Progenitor cell of endocrine pancreas (in vitro differentiated cells): ENCODE results near the gene PSAPL1. TPM values are rescaled to one million over a fixed set of nuclear protein-coding genes. Genes with fewer than 3 reads are reported as not detected.

Experiments used
- DNase-seq: peaks from one replicate; pipeline ENCODE4 v3.0.0; 2021; ENCODE audit warnings: low spot score; ENCODE audit not compliant: unreplicated experiment
- H3K27ac Mint-ChIP-seq: 2 replicates; pipeline ENCODE4 v1.8.0; 2021; ENCODE audit warnings: mild to moderate bottlenecking, moderate library complexity, mixed read lengths
- H3K27me3 Mint-ChIP-seq: 2 replicates; pipeline ENCODE4 v1.8.0; 2021; ENCODE audit warnings: mixed read lengths
- H3K36me3 Mint-ChIP-seq: 2 replicates; pipeline ENCODE4 v1.8.0; 2022; ENCODE audit warnings: mixed read lengths; ENCODE audit not compliant: insufficient read depth
- H3K4me1 Mint-ChIP-seq: 2 replicates; pipeline ENCODE4 v1.8.0; 2021; ENCODE audit warnings: low read depth, mixed read lengths
- H3K4me3 Mint-ChIP-seq: 2 replicates; pipeline ENCODE4 v1.8.0; 2021; ENCODE audit warnings: low read depth, mild to moderate bottlenecking, moderate library complexity, mixed read lengths
- H3K9me3 Mint-ChIP-seq: 2 replicates; pipeline ENCODE4 v1.8.0; 2021; ENCODE audit warnings: low read depth, mixed read lengths
- total RNA-seq: library from RNA; stranded (reverse); gene quantifications from 2 replicates; pipeline ENCODE4 v1.2.1, GENCODE V29; 2021
- TF ChIP-seq, protein P1 (sequence below): fragments of 200-600 bp; sonication (generic); IDR thresholded peaks from one replicate; pipeline ENCODE4 v1.5.0; 2021; ENCODE audit warnings: antibody characterized with exemption, mild to moderate bottlenecking; ENCODE audit not compliant: unreplicated experiment

PSAPL1 gene
- total RNA-seq, 1 donor from 2014 or later: 0.14 TPM

DNA sequence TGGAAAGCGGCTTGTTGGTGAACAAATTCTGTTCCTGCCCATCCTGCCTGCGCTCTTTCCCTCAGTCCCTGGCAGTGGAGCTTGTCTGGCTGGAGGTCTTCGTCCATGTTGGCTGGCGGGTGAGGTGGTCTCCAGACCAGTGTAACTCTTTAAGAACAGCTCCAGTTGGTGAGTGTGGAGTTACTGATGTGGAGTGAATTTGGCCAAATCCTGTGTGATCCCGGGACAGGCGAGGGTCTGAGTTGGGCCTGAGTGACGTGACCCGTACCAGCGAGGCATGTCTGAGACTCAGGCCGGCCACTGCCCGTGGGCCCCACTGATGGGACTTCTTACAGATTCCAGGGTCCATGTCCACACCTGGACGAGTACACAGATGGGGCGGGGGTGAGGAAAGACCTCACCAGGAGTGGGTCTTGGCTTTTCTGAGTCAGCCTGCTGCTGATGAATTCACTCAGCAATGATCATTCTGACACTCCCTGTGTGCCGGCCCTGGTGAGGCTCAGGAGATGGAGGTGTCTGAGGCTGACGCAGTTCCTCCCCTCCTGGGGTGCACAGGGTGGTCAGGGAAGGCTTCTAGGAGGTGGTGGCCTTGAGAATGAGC, 45.5 kb downstream of the PSAPL1 start:
- H3K4me3 Mint-ChIP-seq: no peak overlapping the region
- H3K27me3 Mint-ChIP-seq: peaks cover 16% of the 10 kb centered on the region
- peaks cover 5% of the 10 kb centered on the region for H3K4me1 Mint-ChIP-seq
- DNase-seq: no peak
- peak overlapping the region; percentile 57 for H3K27ac Mint-ChIP-seq
- H3K36me3 Mint-ChIP-seq: no peaks in the 10 kb centered on the region
- no peaks in the 10 kb centered on the region for H3K9me3 Mint-ChIP-seq
- TF ChIP-seq, protein P1, sequence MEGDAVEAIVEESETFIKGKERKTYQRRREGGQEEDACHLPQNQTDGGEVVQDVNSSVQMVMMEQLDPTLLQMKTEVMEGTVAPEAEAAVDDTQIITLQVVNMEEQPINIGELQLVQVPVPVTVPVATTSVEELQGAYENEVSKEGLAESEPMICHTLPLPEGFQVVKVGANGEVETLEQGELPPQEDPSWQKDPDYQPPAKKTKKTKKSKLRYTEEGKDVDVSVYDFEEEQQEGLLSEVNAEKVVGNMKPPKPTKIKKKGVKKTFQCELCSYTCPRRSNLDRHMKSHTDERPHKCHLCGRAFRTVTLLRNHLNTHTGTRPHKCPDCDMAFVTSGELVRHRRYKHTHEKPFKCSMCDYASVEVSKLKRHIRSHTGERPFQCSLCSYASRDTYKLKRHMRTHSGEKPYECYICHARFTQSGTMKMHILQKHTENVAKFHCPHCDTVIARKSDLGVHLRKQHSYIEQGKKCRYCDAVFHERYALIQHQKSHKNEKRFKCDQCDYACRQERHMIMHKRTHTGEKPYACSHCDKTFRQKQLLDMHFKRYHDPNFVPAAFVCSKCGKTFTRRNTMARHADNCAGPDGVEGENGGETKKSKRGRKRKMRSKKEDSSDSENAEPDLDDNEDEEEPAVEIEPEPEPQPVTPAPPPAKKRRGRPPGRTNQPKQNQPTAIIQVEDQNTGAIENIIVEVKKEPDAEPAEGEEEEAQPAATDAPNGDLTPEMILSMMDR: no peak

DNA sequence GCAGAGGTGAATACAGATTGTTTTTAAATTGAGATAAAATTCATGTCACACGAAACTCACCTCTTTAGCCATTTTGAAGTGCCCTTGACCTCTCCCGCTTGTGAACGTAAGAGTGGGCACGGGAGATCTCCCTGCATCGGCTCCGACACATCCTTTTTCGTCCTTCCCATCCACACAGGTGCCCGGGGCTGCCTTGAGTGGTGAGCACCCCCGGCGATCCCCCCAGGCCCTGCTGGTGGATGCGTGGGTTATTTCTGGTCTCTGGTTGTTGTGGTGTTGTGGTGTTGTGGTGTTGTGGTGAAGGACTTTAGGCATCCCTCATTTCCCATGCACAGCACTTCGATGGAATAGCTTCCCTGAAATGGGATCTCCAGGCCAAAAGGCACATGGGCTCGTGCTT, 46.1 kb downstream of the PSAPL1 start:
- DNase-seq: no peak
- H3K9me3 Mint-ChIP-seq: no peaks in the 10 kb centered on the region
- H3K27me3 Mint-ChIP-seq: peaks cover 13% of the 10 kb centered on the region
- peaks cover 5% of the 10 kb centered on the region for H3K4me1 Mint-ChIP-seq
- TF ChIP-seq, protein P1: no peak
- H3K36me3 Mint-ChIP-seq: no peaks in the 10 kb centered on the region
- no peak overlapping the region for H3K4me3 Mint-ChIP-seq
- no peak overlapping the region for H3K27ac Mint-ChIP-seq

DNA sequence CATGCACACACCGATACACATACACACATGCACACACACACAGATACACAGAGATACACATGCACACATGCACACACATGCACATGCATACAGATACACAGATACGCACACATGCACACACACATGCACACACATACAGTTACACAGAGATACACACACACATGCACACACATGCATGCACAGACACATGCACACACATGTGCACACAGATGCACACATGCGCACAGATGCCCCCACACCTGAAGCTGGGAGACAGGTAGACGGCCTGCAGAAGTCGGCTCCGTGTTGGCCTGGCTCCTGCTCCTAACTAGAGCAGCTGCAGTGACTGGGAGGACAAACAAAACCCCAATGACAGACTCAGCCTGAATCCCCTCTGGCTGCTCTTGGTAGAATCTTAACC, 46.8 kb downstream of the PSAPL1 start:
- H3K36me3 Mint-ChIP-seq: no peaks in the 10 kb centered on the region
- H3K9me3 Mint-ChIP-seq: no peaks in the 10 kb centered on the region
- no peak overlapping the region for H3K4me3 Mint-ChIP-seq
- H3K27me3 Mint-ChIP-seq: peaks cover 12% of the 10 kb centered on the region
- no peak overlapping the region for H3K27ac Mint-ChIP-seq
- peaks cover 5% of the 10 kb centered on the region for H3K4me1 Mint-ChIP-seq
- no peak for DNase-seq
- TF ChIP-seq, protein P1: no peak

DNA sequence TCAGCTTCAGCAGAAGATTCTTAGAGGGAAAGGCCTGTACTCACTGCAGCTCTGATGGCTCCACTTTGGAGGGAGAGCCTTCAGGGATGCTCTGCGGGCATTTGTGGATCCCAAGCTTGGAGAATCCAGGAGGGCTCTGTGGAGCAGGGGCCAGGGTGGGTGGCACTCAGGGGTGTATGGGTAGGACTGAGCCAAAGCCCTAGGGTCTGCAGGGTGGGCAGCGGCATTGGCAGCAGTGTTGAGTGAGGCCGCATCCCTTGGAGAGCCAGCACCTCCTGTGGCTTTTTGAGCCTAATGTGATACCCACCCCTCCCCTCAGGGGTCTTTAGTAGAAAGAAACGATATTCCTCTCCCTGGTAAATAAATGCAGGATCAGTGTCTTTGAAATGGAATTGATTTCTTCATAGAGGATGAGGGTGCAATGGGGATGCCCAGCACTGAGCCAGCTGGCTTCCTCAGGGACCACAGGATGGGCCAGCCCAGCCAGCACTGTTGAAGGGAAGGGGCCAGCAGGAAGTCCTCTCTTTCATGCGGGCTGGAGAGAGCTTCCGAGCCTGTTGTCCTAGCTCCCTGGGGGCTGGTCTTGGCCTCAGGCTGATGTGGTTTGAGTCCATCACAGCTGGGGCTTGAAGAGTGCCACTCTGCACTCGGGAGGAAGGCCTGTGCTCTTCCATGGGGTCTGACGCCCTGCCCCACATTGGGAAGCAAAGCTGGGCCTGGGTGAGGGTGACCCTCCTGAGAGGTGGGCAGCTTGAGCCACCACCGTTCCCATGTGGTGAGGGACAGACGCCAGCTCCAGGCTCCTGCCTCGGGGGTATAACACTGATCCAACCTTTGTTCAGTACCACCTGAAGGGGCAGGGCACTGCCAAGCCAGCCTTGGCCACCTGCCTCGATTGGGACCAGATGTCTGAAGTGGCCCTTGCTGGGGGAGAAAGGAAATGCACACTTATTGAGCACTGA, 49.5 kb downstream of the PSAPL1 start:
- Mint-ChIP-seq H3K27me3 (peaks cover 10% of the 10 kb centered on the region), H3K4me3 (no peak overlapping the region), H3K36me3 (no peaks in the 10 kb centered on the region), H3K9me3 (no peaks in the 10 kb centered on the region), H3K27ac (no peak overlapping the region), H3K4me1 (peaks cover 4% of the 10 kb centered on the region)
- TF ChIP-seq, protein P1: no peak
- no peak for DNase-seq

DNA sequence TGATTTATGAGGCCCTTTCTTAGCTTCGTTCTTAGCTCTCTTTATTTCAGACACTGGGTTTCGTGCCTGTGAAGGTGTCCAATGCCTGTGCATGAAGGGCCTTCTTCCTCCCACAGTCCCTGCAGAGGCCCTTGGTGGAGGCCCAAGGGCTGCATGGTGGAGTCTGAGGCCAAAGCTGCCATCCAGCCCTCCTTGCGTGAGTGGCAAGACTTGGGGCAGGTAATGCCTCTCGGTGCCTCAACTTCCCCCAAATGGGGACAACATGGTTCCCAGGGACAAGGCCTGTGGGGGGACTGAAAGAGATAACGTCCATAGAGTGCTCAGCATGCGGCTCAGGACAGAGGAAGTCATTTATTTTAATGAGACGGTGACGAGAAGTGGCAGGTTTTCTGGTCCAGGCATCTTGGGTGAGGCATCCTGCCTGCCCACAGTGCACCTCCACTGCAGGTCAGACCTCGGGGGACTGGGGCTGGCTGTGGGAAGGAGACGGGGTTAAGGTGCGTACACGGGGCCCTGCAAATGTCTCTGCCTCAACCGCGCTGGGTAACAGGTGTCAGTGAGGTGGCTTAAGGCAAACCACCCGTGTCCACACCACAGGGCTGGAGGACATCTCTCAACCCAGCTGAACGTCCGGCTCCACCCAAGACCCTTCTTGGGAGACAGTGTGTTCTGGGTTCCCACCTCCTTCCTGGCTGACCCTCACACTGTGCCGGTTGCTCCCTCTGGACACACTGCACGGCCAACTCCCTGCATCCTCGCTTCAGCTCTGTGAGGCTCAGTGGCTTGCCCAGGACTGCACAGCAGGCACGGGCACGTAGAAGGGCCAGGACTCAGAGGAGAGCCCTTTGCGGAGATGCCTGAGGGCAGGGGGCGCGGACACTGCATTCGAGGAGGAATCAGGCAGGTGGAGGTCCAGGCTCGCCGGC, 50.5 kb downstream of the PSAPL1 start:
- DNase-seq: no peak
- Mint-ChIP-seq H3K27ac (no peak overlapping the region), H3K4me1 (no peaks in the 10 kb centered on the region), H3K27me3 (peaks cover 8% of the 10 kb centered on the region), H3K36me3 (no peaks in the 10 kb centered on the region), H3K4me3 (no peak overlapping the region), H3K9me3 (no peaks in the 10 kb centered on the region)
- TF ChIP-seq, protein P1: no peak
